ENCODE measurements around the gene UBL4A.

GRCh38 chrX:154534526-154535322, 48.3 kb upstream of the UBL4A start:
- peak; percentile 84 for TF ChIP-seq CTCF (IDR thresholded peaks at IDR 0.05)
- no peak for TF ChIP-seq EZH2 (IDR thresholded peaks at IDR 0.05)

Data from neural progenitor cell (in vitro differentiated cells).